Measurements from ENCODE around the gene TRMT10B. TPM values are rescaled to one million over a fixed set of nuclear protein-coding genes. Genes with fewer than 3 reads are reported as not detected.

TRMT10B gene
- total and polyA plus RNA-seq, 2 of the 13 experiments (the other 11 are each of a cell fraction or from before 2014, with no cell fraction given): 3.1 to 3.9 TPM

DNA sequence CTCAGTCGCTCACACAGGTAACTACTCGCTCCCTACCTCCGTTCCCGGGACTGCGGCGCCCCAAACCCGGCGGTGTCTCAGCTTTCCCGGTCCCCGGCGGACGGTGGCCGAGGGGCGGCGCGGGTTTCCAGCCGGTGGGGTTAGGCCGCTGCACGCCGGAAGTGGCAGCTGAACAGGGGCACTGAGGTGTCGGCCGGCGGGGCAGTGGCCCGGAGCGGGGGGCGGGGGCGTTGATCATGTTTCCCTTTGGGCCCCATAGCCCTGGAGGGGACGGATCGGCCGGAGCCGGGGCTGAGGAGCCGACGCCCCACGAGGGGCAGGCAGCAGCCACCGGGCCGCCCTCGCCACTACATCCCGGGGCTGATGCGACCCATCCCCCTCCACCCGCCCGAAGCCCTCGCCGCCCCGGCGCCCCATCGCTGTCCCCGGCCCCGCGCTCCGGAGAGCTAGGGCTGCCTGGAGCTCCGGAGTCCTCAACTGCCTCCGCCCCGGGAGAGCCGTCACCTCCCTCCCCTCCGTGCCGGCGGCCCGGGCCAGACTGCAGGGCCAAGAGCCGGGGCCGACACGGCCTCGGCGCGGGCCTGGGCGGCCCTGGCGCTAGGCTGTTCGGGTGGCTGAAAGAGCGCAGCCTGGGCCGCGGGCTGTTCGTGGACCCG is 47.2 kb downstream of the TRMT10B start, which contains the start of gene DCAF10 (continued):
- TF ChIP-seq SIN3B (IDR thresholded peaks at IDR 0.05; ENCODE audit: low read length): peak; percentile 91
- peak; percentile 95 for TF ChIP-seq DNMT1 (CRISPR knock-in tag; IDR thresholded peaks at IDR 0.05)
- TF ChIP-seq KAT7 (CRISPR knock-in tag; IDR thresholded peaks at IDR 0.05; ENCODE audit: borderline replicate concordance): peak; percentile 100
- TF ChIP-seq, protein P1, sequence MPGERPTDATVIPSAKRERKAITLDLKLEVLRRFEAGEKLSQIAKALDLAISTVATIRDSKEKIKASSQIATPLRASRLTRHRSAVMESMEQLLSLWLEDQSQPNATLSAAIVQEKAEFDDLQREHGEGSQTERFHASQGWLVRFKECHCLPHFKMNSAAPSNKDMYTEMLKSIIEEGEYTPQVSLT (CRISPR knock-in tag; IDR thresholded peaks at IDR 0.05; ENCODE audit: borderline replicate concordance, low read depth): no peak
- TF ChIP-seq MIER2 (CRISPR knock-in tag; IDR thresholded peaks at IDR 0.05): peak; percentile 89
- peak; percentile 72; the same call in 1 of the 2 replicates for TF ChIP-seq HNRNPL (IDR thresholded peaks at IDR 0.05; ENCODE audit: low read depth, low read length)
- TF ChIP-seq, protein P2, sequence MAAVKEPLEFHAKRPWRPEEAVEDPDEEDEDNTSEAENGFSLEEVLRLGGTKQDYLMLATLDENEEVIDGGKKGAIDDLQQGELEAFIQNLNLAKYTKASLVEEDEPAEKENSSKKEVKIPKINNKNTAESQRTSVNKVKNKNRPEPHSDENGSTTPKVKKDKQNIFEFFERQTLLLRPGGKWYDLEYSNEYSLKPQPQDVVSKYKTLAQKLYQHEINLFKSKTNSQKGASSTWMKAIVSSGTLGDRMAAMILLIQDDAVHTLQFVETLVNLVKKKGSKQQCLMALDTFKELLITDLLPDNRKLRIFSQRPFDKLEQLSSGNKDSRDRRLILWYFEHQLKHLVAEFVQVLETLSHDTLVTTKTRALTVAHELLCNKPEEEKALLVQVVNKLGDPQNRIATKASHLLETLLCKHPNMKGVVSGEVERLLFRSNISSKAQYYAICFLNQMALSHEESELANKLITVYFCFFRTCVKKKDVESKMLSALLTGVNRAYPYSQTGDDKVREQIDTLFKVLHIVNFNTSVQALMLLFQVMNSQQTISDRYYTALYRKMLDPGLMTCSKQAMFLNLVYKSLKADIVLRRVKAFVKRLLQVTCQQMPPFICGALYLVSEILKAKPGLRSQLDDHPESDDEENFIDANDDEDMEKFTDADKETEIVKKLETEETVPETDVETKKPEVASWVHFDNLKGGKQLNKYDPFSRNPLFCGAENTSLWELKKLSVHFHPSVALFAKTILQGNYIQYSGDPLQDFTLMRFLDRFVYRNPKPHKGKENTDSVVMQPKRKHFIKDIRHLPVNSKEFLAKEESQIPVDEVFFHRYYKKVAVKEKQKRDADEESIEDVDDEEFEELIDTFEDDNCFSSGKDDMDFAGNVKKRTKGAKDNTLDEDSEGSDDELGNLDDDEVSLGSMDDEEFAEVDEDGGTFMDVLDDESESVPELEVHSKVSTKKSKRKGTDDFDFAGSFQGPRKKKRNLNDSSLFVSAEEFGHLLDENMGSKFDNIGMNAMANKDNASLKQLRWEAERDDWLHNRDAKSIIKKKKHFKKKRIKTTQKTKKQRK (IDR thresholded peaks at IDR 0.05; ENCODE audit: low read length): no peak
- TF ChIP-seq, protein P3, sequence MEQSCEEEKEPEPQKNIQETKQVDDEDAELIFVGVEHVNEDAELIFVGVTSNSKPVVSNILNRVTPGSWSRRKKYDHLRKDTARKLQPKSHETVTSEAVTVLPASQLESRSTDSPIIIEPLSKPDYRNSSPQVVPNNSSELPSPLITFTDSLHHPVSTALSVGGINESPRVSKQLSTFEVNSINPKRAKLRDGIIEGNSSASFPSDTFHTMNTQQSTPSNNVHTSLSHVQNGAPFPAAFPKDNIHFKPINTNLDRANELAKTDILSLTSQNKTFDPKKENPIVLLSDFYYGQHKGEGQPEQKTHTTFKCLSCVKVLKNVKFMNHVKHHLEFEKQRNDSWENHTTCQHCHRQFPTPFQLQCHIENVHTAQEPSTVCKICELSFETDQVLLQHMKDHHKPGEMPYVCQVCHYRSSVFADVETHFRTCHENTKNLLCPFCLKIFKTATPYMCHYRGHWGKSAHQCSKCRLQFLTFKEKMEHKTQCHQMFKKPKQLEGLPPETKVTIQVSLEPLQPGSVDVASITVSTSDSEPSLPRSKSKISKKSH (CRISPR knock-in tag; IDR thresholded peaks at IDR 0.05; ENCODE audit: borderline replicate concordance): peak; percentile 88; the same call in 1 of the 2 replicates
- peak; percentile 98 for TF ChIP-seq SMYD3 (CRISPR knock-in tag; IDR thresholded peaks at IDR 0.05)
- TF ChIP-seq, protein P4, sequence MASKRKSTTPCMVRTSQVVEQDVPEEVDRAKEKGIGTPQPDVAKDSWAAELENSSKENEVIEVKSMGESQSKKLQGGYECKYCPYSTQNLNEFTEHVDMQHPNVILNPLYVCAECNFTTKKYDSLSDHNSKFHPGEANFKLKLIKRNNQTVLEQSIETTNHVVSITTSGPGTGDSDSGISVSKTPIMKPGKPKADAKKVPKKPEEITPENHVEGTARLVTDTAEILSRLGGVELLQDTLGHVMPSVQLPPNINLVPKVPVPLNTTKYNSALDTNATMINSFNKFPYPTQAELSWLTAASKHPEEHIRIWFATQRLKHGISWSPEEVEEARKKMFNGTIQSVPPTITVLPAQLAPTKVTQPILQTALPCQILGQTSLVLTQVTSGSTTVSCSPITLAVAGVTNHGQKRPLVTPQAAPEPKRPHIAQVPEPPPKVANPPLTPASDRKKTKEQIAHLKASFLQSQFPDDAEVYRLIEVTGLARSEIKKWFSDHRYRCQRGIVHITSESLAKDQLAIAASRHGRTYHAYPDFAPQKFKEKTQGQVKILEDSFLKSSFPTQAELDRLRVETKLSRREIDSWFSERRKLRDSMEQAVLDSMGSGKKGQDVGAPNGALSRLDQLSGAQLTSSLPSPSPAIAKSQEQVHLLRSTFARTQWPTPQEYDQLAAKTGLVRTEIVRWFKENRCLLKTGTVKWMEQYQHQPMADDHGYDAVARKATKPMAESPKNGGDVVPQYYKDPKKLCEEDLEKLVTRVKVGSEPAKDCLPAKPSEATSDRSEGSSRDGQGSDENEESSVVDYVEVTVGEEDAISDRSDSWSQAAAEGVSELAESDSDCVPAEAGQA (IDR thresholded peaks at IDR 0.05; ENCODE audit: low read depth): peak; percentile 82
- TF ChIP-seq, protein P4 (CRISPR knock-in tag; IDR thresholded peaks at IDR 0.05; ENCODE audit: borderline replicate concordance): no peak
- peak; percentile 32; the same call in 1 of the 2 replicates for TF ChIP-seq ZNF234 (CRISPR knock-in tag; conservative IDR thresholded peaks at IDR 0.05)
- TF ChIP-seq KDM2A (CRISPR knock-in tag; IDR thresholded peaks at IDR 0.05; ENCODE audit: borderline replicate concordance, low read depth): peak; percentile 100
